HG03097 (cell line): ENCODE data around the gene GZMM.

ENCODE experiments used
- ATAC-seq: cut with Tn5 transposase; IDR thresholded peaks from one replicate; pipeline ENCODE4 v1.9.1; 2021; ENCODE audit not compliant: unreplicated experiment, low FRiP score

Gene GZMM

DNA sequence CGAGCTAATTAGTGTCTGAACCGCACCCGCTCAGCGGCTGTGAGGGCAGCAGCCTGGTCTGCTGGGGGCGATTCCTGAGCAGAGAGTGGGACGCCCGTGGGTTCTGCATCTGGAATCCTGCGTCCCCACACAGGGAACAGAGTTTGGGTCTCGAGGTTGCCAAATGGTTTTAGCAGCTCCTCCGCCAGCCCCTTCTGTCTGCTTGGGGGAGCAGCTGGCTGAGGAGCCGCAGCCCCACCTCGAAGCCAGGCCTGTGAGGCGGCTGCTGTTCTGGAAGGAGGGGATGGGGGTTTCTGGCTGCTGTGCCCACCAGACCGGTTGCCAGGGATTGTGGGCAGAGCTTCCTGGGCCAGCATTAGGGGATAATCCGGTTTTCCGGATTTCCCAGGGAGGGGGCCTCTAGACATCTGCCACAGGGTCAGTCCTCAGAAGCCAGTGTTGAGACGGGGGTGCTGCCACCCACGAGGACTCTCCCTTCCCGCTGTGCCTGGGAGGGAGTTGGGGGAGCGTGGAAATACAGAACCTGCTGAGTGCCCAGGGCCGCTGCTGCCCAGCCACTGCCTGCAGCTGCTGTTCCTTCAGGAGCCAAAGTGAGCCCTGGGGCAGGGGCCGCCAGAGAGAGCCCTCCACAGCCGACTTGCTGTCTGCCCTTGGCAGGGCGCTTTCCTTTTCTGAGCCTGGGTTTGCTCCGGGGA is 10.3 kb upstream of the GZMM start:
- ATAC-seq, result no peak

DNA sequence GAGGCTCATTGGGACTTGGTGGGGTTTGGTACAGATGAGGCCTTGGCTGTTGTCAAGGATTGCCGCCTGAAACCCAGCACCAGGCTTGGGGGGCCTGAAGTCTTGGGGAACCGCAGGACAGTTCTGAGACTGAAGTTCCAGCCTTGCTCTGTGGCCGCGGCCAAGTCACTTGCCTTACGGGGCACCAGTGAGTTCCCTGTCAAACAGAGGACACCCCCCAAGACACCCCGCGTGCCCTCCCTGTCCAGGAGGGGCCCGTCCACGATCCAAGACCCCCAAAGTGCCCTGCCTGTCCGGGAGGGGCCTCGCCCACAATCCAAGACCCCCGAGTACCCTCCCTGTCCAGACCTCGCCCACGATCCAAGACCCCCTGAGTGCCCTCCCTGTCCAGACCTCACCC is 9.8 kb upstream of the GZMM start:
- no peak for ATAC-seq

GRCh38 chr19:535017-535835 is 8.6 kb upstream of the GZMM start:
- ATAC-seq, result no peak

- no peak for ATAC-seq
Measured at GRCh38 chr19:536031-536880, 7.6 kb upstream of the GZMM start.

DNA sequence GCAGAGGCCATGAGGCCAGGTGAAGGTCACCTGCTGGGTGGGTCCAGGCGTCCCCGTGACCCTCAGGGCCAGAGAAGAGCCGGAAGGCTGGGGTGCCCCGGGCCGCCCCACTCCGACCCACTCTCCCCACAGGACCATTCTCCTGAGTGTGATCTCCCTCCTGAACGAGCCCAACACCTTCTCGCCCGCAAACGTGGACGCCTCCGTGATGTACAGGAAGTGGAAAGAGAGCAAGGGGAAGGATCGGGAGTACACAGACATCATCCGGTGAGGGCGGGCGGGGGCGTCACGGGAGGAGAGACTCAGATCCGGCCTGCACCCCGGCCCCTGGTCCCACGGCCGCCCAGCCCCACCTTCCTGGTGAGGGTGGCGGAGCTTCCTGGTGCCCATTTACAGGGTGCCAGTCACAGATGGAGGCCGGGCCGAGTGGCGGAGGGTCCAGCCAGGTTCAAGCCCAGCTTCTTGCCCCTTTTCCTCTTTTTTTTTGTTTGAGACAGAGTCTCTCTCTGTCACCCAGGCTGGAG is 6.9 kb upstream of the GZMM start:
- no peak for ATAC-seq

DNA sequence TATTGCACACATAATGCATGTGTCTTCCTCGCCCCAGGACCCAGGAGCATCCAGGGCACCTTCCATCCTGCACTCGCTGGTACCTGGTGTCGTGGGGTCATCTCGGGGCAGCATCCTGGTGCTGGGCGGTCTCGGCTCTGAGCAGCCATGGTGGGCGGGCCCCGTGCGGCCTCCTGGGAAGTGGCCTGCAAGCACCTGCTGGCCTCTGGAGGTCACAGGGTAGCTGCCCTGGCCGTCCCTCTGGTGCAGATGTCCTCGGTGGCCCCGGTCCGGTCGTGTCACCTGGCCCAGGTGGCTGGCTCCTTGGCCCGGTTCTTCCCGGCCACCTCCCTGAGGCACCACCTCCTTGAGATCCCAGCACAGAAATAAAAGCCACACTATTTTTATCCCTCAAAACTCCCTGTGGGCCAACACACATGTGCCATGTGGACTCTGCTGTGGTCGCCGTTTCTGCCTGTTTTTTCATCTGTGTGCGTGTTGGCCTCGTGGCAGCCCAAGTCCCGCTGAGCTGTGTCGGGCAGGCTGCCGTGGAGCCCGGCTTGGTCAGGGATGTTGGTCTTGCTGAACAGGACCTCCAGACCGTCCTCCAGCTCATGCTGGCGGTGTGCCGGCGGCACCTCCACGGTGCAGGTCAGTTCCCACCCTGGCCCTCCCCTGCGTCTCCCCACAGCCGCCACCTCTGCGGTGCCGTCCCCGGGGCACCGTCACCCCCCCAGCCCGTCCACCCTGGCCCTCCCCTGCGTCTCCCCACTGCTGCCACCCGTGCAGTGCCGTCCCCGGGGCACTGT is 5.0 kb upstream of the GZMM start:
- no peak for ATAC-seq

- no peak for ATAC-seq
Measured at GRCh38 chr19:539429-540030, 4.3 kb upstream of the GZMM start.

GRCh38 chr19:540867-541637 is 2.8 kb upstream of the GZMM start:
- ATAC-seq, result no peak

DNA sequence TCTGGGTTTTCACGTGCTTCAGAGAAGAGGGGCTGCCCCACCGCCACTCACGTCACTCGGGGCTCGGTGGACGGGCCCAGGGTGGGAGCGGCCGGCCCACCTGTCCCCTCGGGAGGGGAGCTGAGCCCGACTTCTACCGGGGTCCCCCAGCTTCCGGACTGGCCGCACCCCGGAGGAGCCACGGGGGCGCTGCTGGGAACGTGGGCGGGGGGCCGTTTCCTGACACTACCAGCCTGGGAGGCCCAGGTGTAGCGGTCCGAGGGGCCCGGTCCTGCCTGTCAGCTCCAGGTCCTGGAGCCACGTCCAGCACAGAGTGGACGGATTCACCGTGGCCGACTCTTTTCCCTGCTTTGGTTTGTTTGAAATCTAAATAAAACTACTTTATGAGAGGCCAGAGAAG is 2.2 kb upstream of the GZMM start:
- no peak for ATAC-seq

DNA sequence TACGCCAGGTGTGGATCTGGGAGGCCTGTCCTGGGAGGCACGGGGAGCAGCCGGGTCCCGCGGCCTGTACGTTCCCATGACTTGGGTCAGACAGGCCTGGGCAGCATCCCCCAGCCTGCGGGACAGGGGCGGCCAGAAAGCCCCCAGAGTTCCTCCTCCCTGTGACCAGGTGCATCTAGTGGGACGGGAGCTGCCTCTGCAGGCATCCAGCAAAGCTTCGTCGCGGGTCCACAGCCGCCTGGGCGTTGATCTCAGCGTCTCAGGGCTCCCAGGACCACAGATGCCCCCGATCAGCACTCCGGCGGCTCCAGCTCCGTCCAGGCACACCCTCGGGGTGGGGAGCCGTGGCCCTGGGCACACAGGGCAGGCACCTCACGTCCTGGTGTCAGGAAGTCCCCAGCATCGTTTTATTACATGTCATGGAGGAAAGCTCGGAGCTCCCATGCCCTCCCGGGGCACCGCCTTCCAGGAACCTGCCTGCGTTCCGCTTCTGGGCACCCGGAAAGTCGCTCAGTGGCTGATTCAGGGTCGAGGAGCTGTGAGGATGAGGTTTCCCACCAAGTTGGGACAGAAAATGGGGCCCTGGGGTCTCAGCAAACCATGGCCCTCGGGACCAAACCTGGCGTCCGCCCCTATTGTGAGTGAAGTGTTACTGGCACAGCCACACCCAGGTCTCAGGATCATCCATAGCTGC is 1.5 kb upstream of the GZMM start:
- no peak for ATAC-seq

DNA sequence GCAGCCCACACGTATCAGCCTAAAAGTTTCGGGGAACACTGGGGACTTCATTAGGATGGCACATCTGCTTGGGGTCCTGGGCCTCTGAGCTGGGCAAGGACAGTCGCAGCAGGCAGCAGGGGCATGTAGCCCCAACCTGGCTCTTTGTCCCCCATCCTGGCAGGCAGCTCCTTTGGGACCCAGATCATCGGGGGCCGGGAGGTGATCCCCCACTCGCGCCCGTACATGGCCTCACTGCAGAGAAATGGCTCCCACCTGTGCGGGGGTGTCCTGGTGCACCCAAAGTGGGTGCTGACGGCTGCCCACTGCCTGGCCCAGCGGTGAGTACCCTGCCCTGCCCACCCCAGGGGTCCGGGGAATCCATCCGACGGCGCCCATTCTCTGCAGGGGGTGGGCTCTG is 3.3 kb downstream of the GZMM start:
- no peak for ATAC-seq

DNA sequence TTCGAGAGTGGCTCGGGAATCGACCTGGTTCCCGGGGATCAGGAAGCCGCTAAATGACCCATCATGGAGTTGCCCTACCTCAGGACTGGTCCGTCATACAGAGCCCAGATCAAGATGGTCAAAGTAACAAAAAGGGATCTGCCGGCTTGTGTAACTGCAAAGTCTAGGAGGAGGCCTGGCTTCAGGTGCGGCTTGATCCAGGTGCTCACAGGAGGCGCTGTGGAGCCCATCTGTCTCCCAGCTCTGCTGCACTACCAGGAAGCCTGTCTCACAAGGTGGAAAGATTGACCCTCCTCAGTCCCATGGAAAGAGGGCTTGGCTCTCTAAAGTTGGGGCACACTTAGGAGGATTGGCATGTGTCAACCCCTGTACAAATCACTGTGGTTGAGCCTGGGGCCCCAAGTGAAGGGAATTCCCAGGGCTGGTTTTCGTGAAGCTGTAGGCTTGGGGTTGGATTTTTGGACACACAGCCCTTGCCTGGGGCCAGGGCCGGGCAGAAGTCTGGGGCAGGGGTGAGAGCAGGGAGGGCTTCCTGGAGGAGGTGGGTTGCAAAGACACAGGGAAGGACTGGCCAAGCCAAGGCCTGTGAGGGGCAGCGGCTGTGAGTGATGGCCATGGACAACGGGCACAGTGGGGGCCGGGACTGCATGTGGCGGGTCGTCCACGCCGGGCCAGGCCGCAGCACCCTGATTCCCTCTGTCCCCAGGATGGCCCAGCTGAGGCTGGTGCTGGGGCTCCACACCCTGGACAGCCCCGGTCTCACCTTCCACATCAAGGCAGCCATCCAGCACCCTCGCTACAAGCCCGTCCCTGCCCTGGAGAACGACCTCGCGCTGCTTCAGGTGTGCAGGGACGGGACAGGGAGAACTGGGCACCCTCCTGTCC is 4.2 kb downstream of the GZMM start:
- no peak for ATAC-seq

DNA sequence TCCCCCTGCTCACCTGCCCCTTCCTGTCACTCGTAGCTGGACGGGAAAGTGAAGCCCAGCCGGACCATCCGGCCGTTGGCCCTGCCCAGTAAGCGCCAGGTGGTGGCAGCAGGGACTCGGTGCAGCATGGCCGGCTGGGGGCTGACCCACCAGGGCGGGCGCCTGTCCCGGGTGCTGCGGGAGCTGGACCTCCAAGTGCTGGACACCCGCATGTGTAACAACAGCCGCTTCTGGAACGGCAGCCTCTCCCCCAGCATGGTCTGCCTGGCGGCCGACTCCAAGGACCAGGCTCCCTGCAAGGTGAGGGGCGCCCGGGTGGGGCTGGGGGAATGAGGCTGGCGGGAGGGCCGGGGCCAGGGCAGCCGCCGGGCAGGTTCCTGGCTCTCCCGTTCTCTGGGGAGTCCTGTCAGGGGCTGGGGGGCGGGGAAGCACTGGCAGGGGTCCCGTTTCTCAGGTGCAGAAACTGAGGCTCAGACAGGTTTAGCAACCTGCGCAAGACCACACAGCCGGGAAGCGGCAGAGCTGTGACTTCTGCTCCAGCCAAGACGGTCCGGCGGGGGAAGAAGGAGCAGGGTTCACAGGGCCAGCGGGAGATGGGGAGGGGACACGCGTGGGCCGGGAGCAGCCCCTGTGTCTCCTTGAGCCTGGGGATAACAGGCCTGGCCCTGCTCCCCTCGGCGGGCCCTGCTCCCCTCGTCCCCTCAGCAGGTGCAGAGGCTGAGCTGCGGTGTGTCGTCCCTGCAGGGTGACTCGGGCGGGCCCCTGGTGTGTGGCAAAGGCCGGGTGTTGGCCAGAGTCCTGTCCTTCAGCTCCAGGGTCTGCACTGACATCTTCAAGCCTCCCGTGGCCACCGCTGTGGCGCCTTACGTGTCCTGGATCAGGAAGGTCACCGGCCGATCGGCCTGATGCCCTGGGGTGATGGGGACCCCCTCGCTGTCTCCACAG is 5.3 kb downstream of the GZMM start:
- no peak for ATAC-seq

DNA sequence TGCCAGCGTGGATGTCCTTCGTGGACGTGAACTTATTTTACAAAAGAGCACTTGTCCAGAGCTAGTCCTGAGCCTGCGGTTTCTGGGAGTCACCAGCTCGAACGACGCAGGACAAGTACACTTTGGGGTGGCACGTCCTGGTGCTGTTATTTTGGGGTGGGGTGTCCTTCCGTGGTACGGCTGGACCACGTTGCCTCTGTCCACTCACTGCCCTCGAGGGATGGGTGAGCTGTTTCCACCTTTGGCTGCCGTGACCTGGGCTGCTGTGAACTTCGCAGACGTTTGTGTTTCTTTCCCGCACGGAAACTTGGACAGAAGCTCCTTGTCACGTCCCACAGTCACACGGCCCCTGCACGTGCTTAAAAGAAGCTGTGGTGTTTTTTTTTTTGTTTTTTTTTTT is 11.0 kb downstream of the GZMM start:
- ATAC-seq, result no peak

- ATAC-seq, result no peak
Measured at GRCh38 chr19:555474-555808, 11.6 kb downstream of the GZMM start.

GRCh38 chr19:556611-557382 is 12.9 kb downstream of the GZMM start:
- ATAC-seq, result no peak
